Epithelial cell of prostate (primary cell): ENCODE measurements around the gene CISTR.
"Not testable (repeated sequence)": the region's sequence is repeated elsewhere in the genome, so short reads cannot be mapped to it uniquely, and the experiment has no call there.

Source experiments
- DNase-seq: peaks from one replicate; pipeline ENCODE4 v3.0.0-alpha.2; 2011; ENCODE audit warnings: low read depth, low spot score
- H3K27ac ChIP-seq: fragments of 450-650 bp; 2 replicates; pipeline ENCODE4 v1.5.1; 2017; ENCODE audit warnings: mild to moderate bottlenecking

CISTR gene

DNA sequence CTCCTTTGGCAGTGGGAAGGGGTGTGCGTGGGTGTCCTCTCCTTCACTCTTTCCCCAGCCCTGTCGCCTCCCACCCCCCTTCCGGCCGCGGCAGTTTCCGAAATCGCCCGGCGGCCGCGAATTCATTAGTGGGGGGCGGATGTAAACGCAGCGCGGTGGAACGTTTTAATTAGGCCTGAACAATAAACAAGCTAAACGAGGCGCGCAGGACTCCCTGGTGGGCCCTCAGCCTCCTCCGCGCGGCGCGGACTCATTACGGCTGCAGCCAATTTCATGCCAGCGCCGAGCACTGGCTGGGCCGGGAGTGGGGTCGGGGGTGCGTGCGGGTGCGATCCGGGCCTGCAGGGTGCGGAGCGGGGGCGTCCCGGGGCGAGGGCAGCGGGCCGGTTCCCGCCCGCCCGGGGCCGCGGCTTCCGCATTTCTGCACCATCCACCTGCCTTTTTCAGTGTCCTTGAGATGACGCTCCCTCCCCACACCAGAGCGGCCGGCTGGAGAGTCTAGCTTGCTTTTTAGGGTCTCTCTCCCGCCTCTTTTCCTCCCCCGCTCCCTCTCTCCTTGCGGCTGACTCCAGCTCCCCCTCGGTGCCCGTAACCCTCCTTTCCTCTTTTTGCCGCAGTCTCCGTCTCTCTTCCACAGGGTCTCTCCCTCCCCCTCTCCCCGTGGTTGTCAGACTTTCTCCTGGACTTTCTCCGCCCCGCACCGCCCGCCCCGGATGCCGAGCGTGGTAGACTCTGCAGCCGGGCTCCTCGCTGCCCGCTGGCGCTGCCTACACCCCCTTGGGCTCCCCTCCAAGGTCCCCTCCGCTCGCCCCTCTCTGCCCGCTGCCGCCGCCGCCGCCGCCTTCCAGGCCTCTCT is at the start of gene CISTR:
Gene CISTR, minus strand, starts transcription at position 644 of the 856 bp plus-strand sequence.
- H3K27ac ChIP-seq, result no peak within 1 kb of the TSS
- no peak for DNase-seq

DNA sequence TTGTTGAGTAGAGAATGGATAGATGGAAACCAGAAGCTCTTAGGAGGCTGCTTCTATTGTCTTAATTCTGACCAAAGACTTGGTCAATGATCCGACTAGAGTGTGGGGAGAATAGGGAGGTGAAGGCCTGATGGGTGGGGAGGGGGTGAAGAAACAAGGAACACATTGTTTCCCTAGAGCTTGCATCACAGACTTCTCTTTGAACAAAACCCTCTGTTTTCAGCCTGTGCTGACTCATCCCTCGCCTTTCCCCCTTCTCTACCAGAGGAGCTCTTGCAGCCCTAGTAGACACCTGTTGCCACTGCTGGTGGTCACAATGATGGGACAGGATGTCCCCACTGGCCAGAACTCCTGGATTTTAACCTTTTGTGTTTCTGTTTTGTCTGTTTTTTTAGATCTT is 46.8 kb upstream of the CISTR start:
- H3K27ac ChIP-seq, result no peak overlapping the region
- DNase-seq, result no peak

DNA sequence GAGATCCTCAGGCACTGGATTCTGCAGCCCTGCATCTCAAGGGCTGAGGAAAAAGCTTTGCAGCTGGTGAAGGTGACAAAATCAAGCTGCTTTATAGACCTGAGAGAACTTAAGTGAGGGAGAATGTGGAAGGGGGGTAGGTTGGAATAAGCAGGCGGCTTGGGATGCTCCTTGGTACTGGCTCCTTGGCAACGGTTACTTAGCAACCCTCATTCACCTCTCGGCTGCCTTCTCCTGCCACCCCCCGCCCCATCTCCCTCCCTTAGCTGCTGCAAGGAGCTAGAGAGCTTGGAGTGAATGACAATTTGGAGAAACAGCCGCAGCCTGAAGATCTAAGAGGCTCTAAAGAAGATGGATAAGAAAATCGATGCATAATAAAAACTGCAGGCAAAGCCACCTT is 44.1 kb upstream of the CISTR start:
- H3K27ac ChIP-seq, result no peak overlapping the region
- no peak for DNase-seq

DNA sequence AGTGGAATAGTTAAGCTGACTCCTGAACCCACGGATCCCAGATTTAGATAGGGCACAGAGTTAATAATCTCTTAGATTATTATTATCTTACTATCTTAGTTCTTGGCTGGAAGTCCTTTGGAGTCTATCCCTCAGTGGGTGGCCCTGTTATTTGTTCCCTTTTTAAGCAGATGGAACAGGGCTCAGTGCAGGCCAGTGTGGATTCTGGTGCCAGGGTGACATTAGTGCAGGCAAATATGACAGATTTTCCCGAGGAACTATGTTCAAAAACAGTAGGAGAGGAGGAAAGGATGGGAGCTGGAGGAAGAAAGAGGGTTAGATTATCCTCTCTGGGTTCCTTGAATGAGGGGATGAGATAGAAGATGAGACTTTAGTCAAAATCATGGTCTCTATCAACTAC is 41.4 kb upstream of the CISTR start:
- DNase-seq, result no peak

DNA sequence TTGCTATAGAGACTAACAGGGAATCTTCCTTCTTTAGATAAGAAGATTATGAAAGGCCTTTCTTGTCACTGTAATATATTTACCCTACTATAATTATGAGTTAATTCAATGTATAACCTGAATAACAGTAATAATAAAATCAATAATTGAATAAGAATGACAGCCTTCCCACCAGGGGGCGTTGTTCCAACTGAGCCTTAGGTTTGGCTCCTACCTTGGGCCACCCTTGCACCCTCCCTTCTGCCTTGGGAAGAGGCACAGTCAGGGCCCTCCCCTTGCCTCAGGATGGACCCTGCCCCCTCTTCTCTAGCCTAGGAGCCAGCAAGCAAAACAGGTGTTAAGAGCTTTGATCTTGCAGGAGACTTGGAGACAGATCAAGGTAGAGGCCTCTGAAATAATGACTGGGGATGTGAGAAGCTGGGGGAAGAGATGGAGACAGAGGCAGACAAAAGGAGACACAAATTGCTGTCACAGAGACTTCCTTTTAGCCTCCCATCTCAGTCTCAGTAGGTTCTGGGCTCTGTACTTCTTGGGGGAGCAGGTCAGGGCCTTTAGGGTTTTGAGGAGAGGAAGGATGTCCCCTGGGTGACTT is 40.1 kb upstream of the CISTR start:
- DNase-seq, result no peak
- no peak overlapping the region for H3K27ac ChIP-seq

More for the DNA sequence above, 41.4 kb upstream of the CISTR start:
- no peak overlapping the region for H3K27ac ChIP-seq

DNA sequence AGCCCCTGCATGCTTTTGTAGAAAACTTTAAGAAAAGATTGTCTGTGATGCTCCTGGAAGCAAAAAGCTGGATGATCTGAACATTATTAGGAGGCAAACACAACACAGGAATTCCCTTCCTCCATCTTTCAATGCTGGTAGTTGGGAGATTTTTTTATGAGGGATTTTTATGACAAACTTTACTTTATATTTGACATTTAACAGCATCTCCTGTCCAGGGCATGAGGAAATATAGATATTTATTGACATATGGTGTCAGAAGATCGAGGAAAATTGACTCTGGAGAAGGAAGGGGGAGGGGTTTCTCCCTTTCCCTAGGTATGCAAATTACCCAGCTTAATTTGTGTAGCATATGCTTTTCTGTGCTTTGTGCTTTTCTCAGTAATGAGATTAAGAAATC is 37.8 kb upstream of the CISTR start:
- no peak for DNase-seq

DNA sequence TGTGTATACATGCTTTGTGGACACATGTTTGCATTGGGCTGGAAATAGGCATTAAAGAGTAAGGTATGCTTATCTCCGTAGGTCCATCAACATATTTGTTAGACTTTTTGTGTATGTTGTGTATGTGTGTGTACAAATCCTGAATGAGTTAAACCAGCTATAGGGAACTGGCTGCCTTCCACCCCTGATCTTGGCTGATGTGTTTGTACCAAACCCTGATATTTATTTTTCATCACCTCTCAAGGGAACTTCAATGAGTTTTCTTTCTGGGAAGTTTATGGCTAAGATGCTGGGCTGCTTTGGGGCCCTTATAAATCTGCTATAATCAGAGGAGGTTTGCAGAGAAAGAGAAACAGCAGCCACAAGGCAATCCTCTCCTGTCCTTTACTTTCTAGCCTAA is 37.1 kb upstream of the CISTR start:
- DNase-seq, result no peak

More for the DNA sequence above, 37.8 kb upstream of the CISTR start:
- no peak overlapping the region for H3K27ac ChIP-seq

DNA sequence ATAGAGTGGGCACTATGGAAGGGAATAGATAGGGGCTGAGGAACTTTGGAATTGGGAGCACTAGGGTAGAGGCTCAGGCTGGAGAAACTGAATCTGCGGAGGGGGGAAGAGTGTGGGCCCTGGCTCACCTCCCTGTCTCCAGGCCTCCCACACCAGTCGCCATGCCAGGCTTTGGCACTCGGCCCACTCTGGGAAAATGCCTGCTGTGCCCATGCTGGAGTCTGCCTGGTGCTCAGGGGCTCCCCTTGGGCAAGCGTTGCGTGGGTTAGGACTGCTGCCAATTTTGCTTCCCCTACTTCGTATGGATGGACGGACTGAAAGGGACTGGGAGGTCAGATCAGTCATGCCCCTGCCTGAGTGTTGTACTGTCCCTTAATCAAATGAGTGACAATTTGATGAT is 34.6 kb upstream of the CISTR start:
- no peak for DNase-seq

More for the DNA sequence above, 37.1 kb upstream of the CISTR start:
- no peak overlapping the region for H3K27ac ChIP-seq

DNA sequence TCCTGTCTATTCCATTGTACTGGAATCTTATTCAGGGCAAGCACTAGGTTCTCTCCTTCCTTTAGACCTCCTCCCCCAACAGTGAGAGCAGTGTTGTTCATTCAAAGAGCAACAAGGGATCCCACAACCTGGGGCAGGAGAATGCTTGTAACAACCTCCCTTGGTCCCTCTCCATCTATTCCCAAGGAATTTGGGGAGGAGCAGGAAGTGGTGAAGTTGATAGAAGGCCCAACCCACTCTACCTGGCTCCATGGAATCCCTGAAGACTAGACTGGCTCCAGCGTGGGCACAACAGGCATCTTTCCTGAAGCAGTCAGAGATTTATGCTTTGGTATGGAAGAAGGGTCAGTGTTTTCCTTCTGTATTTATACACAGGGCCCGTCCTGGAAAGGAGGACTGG is 33.4 kb upstream of the CISTR start:
- no peak overlapping the region for H3K27ac ChIP-seq
- DNase-seq, result no peak

More for the DNA sequence above, 34.6 kb upstream of the CISTR start:
- H3K27ac ChIP-seq, result no peak overlapping the region

DNA sequence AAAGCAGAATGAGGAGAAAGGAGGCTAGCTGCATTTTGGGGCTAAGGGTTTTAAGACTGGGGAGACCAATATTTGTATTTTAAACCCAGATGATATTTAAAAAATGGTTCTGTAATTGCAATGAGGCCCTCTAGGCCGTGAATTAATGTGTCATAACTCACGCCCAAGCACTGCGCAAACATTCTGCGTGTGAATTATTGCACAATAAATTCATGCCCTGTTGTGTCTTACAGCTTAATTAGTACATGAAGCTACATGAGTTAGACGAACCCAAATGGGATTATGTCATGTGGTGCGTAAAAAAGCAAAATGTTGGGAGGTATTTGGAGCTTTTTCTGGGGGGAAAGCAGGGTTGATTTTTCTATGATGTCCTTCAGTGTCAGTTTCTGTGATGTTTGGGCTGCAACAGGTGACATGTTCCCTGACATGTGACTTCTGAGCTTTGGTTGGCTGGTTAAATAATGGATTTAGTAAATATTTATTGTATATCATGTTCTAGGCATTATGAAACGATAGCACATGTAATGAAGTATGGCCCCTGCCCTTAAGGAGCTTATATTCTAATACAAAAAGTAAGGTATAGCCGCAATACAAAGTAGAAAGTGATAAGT is 30.4 kb upstream of the CISTR start:
- H3K27ac ChIP-seq, result no peak overlapping the region
- no peak for DNase-seq

DNA sequence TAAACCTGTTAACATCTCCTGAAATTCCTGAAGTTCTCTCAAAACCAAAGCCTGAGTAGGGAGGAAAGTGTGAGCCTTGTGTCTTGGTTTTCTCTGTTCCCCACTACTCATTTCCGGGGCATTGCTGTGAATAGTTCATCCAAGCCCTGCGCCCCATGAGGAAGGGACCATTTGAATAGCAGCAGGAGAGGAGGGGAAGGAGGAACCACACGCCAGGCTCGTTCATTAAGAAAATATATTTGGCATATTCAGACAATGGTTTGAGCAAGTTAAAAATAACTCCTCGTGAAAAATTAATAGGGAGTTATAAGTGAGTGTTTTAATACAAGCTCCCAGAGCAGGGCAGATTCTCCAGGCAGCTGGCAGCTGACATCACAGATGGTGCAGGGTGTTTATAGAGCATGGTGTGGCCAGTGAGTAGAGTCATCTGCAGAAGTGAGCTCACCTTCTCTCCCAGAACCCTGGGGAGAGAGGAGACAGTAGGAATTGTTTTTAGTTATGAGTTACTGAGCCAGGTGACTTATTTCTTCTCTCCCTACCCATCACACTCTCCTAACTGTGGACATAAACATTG is 29.5 kb upstream of the CISTR start:
- no peak overlapping the region for H3K27ac ChIP-seq
- no peak for DNase-seq

DNA sequence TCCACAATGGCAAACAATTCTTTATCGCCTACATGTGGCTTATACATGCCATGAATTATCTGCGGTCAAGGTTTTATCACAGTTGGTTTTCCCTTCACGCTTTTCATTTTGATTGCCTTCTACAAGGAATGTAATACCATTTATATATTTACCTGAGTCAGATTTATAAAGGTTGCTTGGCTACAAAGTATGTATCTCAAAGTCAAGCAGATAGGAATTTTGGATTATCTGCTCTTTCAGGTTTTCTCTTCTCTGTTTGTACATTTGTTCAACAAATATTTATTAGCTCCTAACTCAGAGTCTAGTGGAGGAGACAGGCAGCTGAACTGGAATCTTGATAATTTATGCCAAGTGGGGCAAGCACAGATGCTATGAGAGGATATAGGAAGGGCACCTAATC is 28.5 kb upstream of the CISTR start:
- no peak for DNase-seq

DNA sequence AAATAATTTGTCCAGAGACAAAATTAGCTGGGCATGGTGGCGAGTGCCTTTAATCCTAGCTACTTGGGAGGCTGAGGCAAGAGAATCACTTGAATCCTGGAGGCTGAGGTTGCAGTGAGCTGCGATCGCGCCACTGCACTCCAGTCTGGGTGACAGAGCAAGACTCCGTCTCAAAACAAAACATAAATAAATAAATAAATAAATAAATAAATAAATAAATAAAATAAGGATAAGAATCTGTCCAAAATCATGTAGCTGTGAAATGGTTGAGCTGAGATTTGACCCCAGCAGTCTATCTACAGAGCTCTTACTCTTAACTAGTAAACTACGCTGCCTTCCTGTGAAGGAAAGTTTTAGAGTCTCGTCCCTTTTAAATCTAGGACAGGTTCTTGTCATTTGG is 27.9 kb upstream of the CISTR start:
- H3K27ac ChIP-seq, DNase-seq: not testable (repeated sequence)

More for the DNA sequence above, 28.5 kb upstream of the CISTR start:
- no peak overlapping the region for H3K27ac ChIP-seq

DNA sequence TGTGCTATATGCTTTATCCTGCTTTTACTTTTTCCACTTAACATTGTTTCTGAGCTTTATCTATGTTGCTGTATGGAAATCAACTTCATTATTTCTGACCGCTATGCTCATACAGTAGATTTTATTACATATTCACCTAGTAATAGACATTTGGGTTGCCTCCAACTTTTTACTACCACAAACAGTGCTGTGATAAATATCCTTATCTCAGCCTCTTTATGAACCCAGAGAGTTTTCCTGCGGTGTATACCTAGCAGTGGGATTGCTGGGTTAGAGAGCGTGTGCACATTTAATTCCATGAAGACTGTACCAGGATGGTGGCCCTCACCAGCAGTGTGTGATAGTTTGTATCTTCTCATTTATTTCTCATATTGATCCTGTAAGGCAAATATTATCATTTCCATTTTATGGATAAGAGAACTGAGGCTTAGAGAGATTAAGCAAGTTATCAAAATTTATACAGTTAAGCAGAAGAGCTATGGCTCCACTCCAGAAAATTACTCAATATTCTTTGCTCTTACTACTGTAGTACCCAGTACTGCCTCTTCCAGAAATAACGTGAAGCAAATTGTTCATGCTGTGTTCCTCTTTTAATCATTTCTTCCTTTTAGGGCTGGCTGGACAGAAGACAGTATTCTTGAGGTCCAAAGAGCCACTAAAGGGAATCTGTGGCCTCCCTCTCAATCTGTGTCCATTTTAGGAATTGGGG is 26.3 kb upstream of the CISTR start:
- DNase-seq, result no peak
- H3K27ac ChIP-seq, result no peak overlapping the region

DNA sequence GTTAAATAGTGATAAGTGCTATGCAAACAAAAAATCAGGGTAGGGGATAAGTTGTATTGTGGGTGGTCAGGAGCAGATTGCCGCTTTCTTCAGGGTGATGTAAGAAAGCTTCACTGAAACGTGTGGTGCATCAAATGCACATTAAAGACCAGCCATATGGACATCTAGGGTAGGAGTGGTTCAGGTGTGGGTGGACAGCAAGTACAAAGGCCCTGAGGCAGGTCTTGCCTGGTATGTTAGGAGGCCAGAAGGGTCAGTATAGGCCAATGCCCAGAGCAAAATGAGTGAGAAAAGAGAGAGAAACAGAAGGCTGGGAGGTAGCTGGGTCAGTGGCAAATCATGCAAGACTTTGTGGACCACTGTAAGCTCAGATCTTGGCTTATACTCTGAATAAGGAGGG is 25.6 kb upstream of the CISTR start:
- H3K27ac ChIP-seq, result no peak overlapping the region
- no peak for DNase-seq

DNA sequence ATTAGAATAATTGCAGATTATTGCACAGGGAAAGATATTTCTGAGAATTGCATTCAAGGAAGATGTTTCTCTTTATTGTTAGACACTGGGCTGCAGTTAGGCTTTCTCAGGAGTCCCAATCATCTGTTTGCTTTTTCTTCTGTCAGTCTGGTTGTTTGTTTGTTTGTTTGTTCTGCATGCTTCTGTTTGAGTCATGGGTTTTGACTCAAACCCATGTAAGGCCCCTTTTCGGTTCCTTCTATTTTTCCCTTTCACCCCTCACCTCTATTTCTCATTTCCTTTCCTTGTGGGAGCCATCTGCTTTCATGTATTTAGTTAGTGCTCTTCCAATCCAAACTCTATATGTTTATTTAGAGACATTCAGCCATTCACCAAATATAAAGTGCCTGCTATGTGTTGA is 25.1 kb upstream of the CISTR start:
- DNase-seq, result no peak

DNA sequence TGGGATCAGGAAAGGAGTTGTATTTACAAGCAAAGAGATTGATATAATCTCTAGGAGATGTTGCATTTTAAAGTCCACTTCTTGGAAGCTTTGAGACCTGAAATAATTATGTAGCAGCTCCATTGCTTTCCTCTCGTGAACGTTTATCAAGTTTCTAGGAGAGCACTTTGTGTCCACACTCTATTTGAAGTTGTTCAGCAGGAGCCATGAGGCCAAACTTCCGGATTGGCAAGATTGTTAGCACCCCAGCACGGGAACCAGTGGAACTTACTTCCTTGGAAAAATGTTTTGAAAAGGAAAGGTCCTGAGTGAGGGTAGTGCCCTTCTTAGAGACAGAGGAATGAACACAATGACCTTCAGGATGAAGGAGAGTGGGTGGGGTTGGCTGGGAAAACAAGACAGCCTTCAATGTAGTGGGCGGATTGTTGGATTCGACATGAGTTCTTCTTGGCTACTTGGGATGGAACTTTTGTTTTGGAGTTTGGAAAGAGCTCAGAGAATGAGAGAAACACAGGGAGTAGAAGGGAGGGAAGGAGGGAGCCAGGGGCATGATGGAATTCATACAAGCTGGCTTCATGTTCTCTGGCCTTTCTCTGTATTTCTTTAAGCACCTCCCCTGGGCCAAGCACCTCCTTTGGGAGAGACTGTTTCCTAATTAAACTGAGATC is 23.8 kb upstream of the CISTR start:
- H3K27ac ChIP-seq, result no peak overlapping the region
- DNase-seq, result no peak

More for the DNA sequence above, 25.1 kb upstream of the CISTR start:
- H3K27ac ChIP-seq, result no peak overlapping the region

DNA sequence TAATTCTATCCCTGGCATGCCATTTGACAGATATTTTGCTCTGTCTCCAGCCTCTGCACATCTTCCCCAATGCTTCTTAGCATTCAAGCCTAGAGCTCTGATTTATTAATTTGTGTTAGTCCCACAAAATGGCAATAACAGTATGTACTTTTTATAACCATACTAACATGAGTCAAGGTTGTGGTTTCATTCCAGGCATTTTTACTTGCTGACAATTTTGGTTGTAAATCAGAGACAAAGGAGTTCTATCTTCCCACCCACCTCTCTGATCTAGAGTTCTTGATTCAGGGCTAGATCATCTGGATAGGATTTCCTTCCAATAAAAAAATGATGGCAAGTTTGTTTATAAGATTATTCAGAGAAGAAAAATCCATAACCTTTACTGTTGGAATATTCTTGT is 18.5 kb upstream of the CISTR start:
- peak; percentile 78 for DNase-seq
- H3K27ac ChIP-seq, result peak overlapping the region; percentile 41

DNA sequence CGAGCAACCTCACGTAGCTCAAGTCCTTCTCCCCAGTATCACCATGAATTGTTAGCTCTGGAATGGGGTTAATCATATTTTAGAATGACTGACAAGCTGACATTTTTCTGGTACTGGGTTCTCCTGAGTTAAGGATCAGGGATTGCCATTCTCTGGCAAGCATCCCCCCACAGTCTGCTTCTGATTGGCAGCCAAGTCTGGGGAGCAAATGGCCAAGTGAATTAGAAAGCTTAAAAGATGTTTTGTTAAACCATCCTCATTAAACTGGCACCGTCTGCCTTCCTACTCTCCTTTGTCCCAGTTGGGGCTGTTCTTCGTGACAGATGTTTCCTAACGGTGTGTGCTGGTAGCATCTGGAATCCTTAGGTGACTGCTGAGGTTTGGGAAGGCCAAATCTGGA is 17.2 kb upstream of the CISTR start:
- no peak overlapping the region for H3K27ac ChIP-seq
- no peak for DNase-seq

DNA sequence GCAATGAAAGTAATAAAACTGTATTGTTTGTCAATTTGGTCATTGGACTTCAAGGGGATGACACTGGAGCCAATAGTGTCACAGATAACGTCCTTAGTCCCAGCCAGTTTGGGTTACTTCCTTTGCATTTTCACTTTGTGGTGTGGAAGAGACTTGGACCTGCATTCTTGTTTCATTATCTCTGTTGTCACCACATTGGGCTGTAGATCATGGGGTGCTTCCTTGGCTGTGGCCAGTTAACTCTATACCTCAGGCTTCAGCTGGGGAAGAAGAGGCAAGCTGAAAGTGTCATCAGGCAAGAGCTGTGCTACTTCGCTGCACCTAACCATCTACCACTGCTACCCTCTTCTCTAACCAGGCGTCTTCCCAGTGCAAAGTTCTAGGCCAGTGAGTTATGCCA is 15.1 kb upstream of the CISTR start:
- H3K27ac ChIP-seq, result no peak overlapping the region
- DNase-seq, result no peak
